K562 (cell line): ENCODE data around the gene TBC1D2. TPM values are rescaled to one million over a fixed set of nuclear protein-coding genes. Genes with fewer than 3 reads are reported as not detected.
"Not testable (repeated sequence)": the region's sequence is repeated elsewhere in the genome, so short reads cannot be mapped to it uniquely, and the experiment has no call there.

Experiments
- ATAC-seq: fragments of 200-7000 bp; cut with Tn5 transposase; 3 replicates; pipeline ENCODE4 v1.9.1; 2020; ENCODE audit warnings: moderate library complexity
- BruUV-seq: library from RNA; stranded (reverse); fragments of 400-500 nt; replicated peaks from 2 replicates; lab custom pipeline; 2021; lab: Mats Ljungman, UMichigan
- CTCF ChIA-PET: fragments of 300-600 bp; formaldehyde crosslinking; extraction: SDS; loops from one replicate; lab custom pipeline; 2021; ENCODE audit warnings: low intra/inter-chr PET ratio; lab: Yijun Ruan, JAX
- POLR2A ChIA-PET: fragments of 300-600, 350-650 bp; sonication (Branson Sonifier 250); formaldehyde crosslinking; extraction: SDS; loops from one replicate; lab custom pipeline; 2021; ENCODE audit warnings: antibody characterized with exemption, inconsistent platforms; lab: Yijun Ruan, JAX
- DNase-seq, 4 experiments: peaks; one replicate each; pipeline versions ENCODE4 v3.0.0 to v3.0.0-alpha.2; 2011 to 2018; ENCODE audit warnings: low spot score in 3 of 4, mixed read lengths in 3 of 4; ENCODE audit errors: extremely low read depth in 1 of 4
- FAIRE-seq: peaks from 2 replicates; lab custom pipeline; 2011; peaks lifted over from hg19 to GRCh38; lab: Jason Lieb, UNC
- H2AFZ ChIP-seq: 2 replicates; pipeline ENCODE4 v1.6.0; 2011; ENCODE audit warnings: low read depth, low read length, control low read depth, inconsistent platforms
- H3K27ac ChIP-seq: fragments of 200-600 bp; 3 replicates; pipeline ENCODE4 v1.8.0; 2011; ENCODE audit warnings: low read depth, mild to moderate bottlenecking, control low read depth, inconsistent platforms, low read length, moderate library complexity, mixed read lengths; ENCODE audit errors: extremely low read depth
- H3K27me3 ChIP-seq, 2 experiments: fragments of 300-600 bp in 1 of 2; 2 replicates in 1 of 2; 3 replicates in 1 of 2; pipeline versions ENCODE4 v1.6.0 to v1.8.0; 2011; ENCODE audit warnings: inconsistent platforms in 2 of 2, low read length in 2 of 2, mild to moderate bottlenecking in 1 of 2, mixed read lengths in 1 of 2, moderate library complexity in 1 of 2; ENCODE audit not compliant: control insufficient read depth in 2 of 2, insufficient read depth in 2 of 2
- H3K36me3 ChIP-seq: fragments of 300-600 bp; 3 replicates; pipeline ENCODE4 v1.8.0; 2011; ENCODE audit warnings: mild to moderate bottlenecking, low read length, inconsistent platforms; ENCODE audit not compliant: control insufficient read depth, insufficient read depth
- H3K4me1 ChIP-seq, 2 experiments: fragments of 200-600 bp in 1 of 2; replicated peaks in 1 of 2; 2 replicates in 1 of 2; 3 replicates in 1 of 2; pipeline versions ENCODE4 v1.5.1 to v1.8.0; 2011; ENCODE audit warnings: inconsistent platforms in 2 of 2, low read length in 2 of 2, mild to moderate bottlenecking in 1 of 2, mixed read lengths in 1 of 2, moderate library complexity in 1 of 2; ENCODE audit not compliant: control insufficient read depth in 2 of 2, insufficient read depth in 2 of 2
- H3K4me2 ChIP-seq: 2 replicates; pipeline ENCODE4 v1.6.1; 2011; ENCODE audit warnings: low read length, control low read depth, inconsistent platforms, mixed read lengths; ENCODE audit not compliant: insufficient read depth
- H3K4me3 ChIP-seq: fragments of 200-600 bp; sonication (generic), shearing (Covaris generic); 2 replicates; pipeline ENCODE4 v1.5.1; 2016; ENCODE audit warnings: control low read depth, inconsistent platforms
- H3K79me2 ChIP-seq: fragments of 200-600 bp; 3 replicates; pipeline ENCODE4 v1.8.0; 2011; ENCODE audit warnings: low read length, inconsistent platforms; ENCODE audit not compliant: control insufficient read depth, insufficient read depth
- H3K9ac ChIP-seq, 2 experiments: 2 replicates each; pipeline versions ENCODE4 v1.6.0 to v1.6.1; 2011; ENCODE audit warnings: low read depth in 2 of 2, low read length in 2 of 2, control low read depth in 1 of 2, inconsistent platforms in 1 of 2, mild to moderate bottlenecking in 1 of 2, mixed read lengths in 1 of 2; ENCODE audit not compliant: insufficient read depth in 1 of 2
- H3K9me1 ChIP-seq: one replicate; pipeline ENCODE4 v1.6.0; 2011; ENCODE audit warnings: inconsistent platforms, mild to moderate bottlenecking, low read length, moderate library complexity; ENCODE audit not compliant: control insufficient read depth, insufficient read depth
- H3K9me3 ChIP-seq: replicated peaks from 2 replicates; pipeline ENCODE4 v1.5.1; 2011; ENCODE audit warnings: low read depth, low read length, inconsistent platforms; ENCODE audit not compliant: control insufficient read depth, insufficient read depth
- H4K20me1 ChIP-seq: replicated peaks from 2 replicates; pipeline ENCODE4 v1.6.1; 2011; ENCODE audit warnings: low read length, inconsistent platforms, mixed read lengths; ENCODE audit not compliant: control insufficient read depth, insufficient read depth
- CBFA2T3 ChIP-seq: fragments of 450-650 bp; IDR thresholded peaks from 2 replicates; pipeline ENCODE4 v1.6.1; 2017
- DMBX1 ChIP-seq: fragments of 250-450 bp; sonication (Bioruptor Pico); IDR thresholded peaks from 2 replicates; pipeline ENCODE4 v1.8.0; 2022; ENCODE audit warnings: inconsistent platforms, mild to moderate bottlenecking, moderate library complexity, borderline replicate concordance
- DPF2 ChIP-seq: fragments of 450-650 bp; IDR thresholded peaks from 2 replicates; pipeline ENCODE4 v1.6.1; 2016
- EP300 ChIP-seq: IDR thresholded peaks from 2 replicates; pipeline ENCODE4 v1.6.1; 2012; ENCODE audit warnings: low read length, improper control_type of control experiment
- KLF16 ChIP-seq: IDR thresholded peaks from 2 replicates; pipeline ENCODE4 v1.6.1; 2016; ENCODE audit warnings: antibody characterized with exemption
- PML ChIP-seq: IDR thresholded peaks from 2 replicates; pipeline ENCODE4 v1.6.1; 2012; ENCODE audit warnings: low read length, inconsistent platforms
- RNF2 ChIP-seq: sonication (generic); IDR thresholded peaks from 2 replicates; pipeline ENCODE4 v1.6.1; 2016
- SMAD4 ChIP-seq: fragments of 250-450 bp; sonication (Bioruptor Pico); conservative IDR thresholded peaks from 2 replicates; pipeline ENCODE4 v1.8.0; 2021; ENCODE audit warnings: inconsistent platforms, mild to moderate bottlenecking, moderate library complexity
- SOX6 ChIP-seq: fragments of 450-650 bp; IDR thresholded peaks from 2 replicates; pipeline ENCODE4 v1.6.1; 2014; ENCODE audit warnings: mild to moderate bottlenecking
- SP1 ChIP-seq: sonication (generic); formaldehyde crosslinking; IDR thresholded peaks from 2 replicates; pipeline ENCODE4 v1.8.1; 2022; ENCODE audit warnings: mild to moderate bottlenecking, missing genetic modification reagents
- TEAD4 ChIP-seq, 2 experiments: sonication (generic) in 1 of 2; formaldehyde crosslinking in 1 of 2; IDR thresholded peaks; 2 replicates each; pipeline versions ENCODE4 v1.6.1 to v1.8.0; 2012 to 2022; ENCODE audit warnings: borderline replicate concordance in 1 of 2, inconsistent platforms in 1 of 2, low read length in 1 of 2, mild to moderate bottlenecking in 1 of 2, missing genetic modification reagents in 1 of 2
- TOE1 ChIP-seq, 2 experiments: fragments of 450-650 bp in 1 of 2; sonication (generic) in 1 of 2; formaldehyde crosslinking in 1 of 2; IDR thresholded peaks; 2 replicates each; pipeline versions ENCODE4 v1.7.1 to v1.8.0; 2016 to 2022; ENCODE audit warnings: borderline replicate concordance in 2 of 2, mild to moderate bottlenecking in 2 of 2, antibody characterized with exemption in 1 of 2, inconsistent platforms in 1 of 2, low read depth in 1 of 2, missing genetic modification reagents in 1 of 2, moderate library complexity in 1 of 2
- TRIM24 ChIP-seq, 2 experiments: fragments of 450-650 bp; IDR thresholded peaks; 2 replicates each; pipeline ENCODE4 v1.6.1; 2016
- TRIM28 ChIP-seq: fragments of 450-650 bp; IDR thresholded peaks from 2 replicates; pipeline ENCODE4 v1.6.1; 2017
- WGBS: fragments of 100-300 bp; shearing (Covaris generic); methylation state at CpG from one replicate; pipeline ENCODE4 v1.1.6; 2016; ENCODE audit warnings: low coverage, mixed read lengths; ENCODE audit not compliant: insufficient coverage; ENCODE audit errors: missing lambda C conversion rate; 5-methylcytosine and 5-hydroxymethylcytosine counted together
- in situ Hi-C: fragments of 300-500 bp; cut with MboI; formaldehyde crosslinking; loops from 4 replicates; pipeline ENCODE4 v1.15.0; 2018; ENCODE audit warnings: inconsistent platforms, mixed read lengths
- intact Hi-C: fragments of 100-400 bp; cut with micrococcal nuclease; formaldehyde crosslinking; loops from 2 replicates; pipeline ENCODE4 v1.14.2; 2022
- polyA plus RNA-seq, 8 experiments: library from polyadenylated mRNA; depleted of rRNA in 4 of 8; stranded (reverse) in 5 of 8; unstranded in 3 of 8; fragments of >200 nt; fragmentation: Nextera tagmentation in 2 of 8; fragmentation: Illumina TruSeq in 1 of 8; extraction: Ambion mirVana in 2 of 8; extraction: Trizol in 1 of 8; gene quantifications; 2 replicates each; pipeline versions ENCODE4 v1.2.1 to v1.2.3, GENCODE V29; 2011 to 2014; ENCODE audit warnings: inconsistent platforms in 1 of 8, missing spikeins in 1 of 8
- total RNA-seq, 7 experiments: library from RNA; depleted of rRNA in 6 of 7; stranded (reverse); fragments of >200 nt in 6 of 7; fragmentation: Illumina TruSeq in 2 of 7; extraction: Trizol in 2 of 7; gene quantifications; 2 replicates each; pipeline versions ENCODE4 v1.2.1 to v1.2.3, GENCODE V29; 2011 to 2021; ENCODE audit warnings: low replicate concordance in 1 of 7
- TF ChIP-seq, protein P1 (sequence below), 2 experiments: fragments of 150-350 bp in 1 of 2; IDR thresholded peaks; 2 replicates each; pipeline ENCODE4 v1.6.1; 2012 to 2016; ENCODE audit warnings: low read depth in 2 of 2, low read length in 2 of 2, mild to moderate bottlenecking in 1 of 2, moderate library complexity in 1 of 2
- TF ChIP-seq, protein P2 (sequence below): fragments of 200-800 bp; sonication (Bioruptor generic); IDR thresholded peaks from 2 replicates; pipeline ENCODE4 v1.6.1; 2017; ENCODE audit warnings: missing genetic modification characterization, missing compliant biosample characterization

Gene TBC1D2
- total and polyA plus RNA-seq, 9 of the 15 experiments (the other 6 are each of a cell fraction or from before 2014, with no cell fraction given): 0.10 to 7.0 (median 2.5) TPM

DNA sequence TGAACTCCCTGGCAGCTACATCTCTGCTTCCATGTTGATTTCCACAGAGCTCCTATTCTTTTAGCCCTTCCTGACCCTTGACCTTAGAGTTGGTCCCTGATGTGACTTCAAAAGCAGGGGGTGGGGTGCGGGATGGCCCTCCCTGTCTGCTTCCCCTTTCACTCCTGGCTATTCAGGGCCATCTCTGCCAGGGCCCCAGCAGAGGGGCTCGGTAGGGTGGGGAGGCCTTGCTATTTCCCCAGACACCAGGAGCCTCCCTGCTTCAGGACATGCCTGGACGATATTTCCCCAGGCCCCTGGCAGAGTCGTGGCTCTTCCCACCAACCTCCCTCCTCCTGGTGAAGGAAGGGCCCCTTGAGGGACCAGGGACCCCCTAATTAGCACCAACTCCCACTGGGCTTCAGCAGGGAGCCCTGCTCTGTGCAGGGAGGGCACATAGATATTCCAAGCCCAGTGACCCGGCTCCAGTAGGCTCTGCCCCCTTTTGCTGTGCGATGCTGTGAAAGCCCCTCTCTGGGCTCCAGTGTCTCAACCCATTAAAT, 80.3 kb downstream of the TBC1D2 start (continued):
- 0 out of 2 replicates have a peak, but pooled peaks have one; percentile 27 for TF ChIP-seq SMAD4 (CRISPR knock-in tag)
- 0 out of 2 replicates have a peak, but pooled peaks have one; percentile 13 for TF ChIP-seq DMBX1 (CRISPR knock-in tag)
- TF ChIP-seq, all 486 proteins: peak for 8

DNA sequence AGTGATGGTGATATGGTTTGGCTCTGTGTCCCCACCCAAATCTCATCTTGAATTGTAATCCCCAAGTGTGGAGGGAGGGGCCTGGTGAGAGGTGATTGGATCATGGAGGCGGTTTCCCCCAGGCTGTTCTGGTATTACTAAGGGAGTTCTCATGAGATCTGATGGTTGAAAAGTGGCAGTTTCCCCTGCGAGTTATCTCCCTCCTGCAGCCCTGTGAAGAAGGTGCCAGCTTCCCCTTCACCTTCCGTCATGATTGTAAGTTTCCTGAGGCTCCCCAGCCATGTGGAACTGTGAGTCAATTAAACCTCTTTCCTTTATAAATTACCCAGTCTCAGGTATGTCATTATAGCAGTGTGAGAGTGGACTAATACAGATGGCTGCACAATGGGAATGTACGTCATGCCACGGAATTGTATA, 80.9 kb downstream of the TBC1D2 start:
- H3K4me3 ChIP-seq; intact Hi-C loops; in situ Hi-C loops; H2AFZ ChIP-seq; H3K9me1 ChIP-seq; H4K20me1 ChIP-seq; H3K4me2 ChIP-seq; H3K27me3 ChIP-seq; H3K36me3 ChIP-seq; BruUV-seq; H3K9me3 ChIP-seq; TF ChIP-seq TEAD4 (CRISPR knock-in tag; IDR thresholded peaks at IDR 0.05; ENCODE audit: borderline replicate concordance); TOE1 (CRISPR knock-in tag; IDR thresholded peaks at IDR 0.05; ENCODE audit: borderline replicate concordance, low read depth): not testable (repeated sequence)
- DNase-seq: peak in 1 of 4 experiments; percentile 85
- FAIRE-seq: peak; percentile 84
- 0 out of 4 replicates have a peak overlapping the region, but pooled peaks of 1 of the 2 experiments have one; percentile 28 for H3K9ac ChIP-seq
- ChIA-PET CTCF (interaction anchor here (0.6 kb wide), 1 partner anchor 28 kb away, joined by 3 read pairs; no protein-coding TSS in a partner anchor), POLR2A (interaction anchor here (0.7 to 0.9 kb wide), 3 partner anchors 67 to 101 kb away, joined by 3 read pairs; partner anchors contain the start of gene TBC1D2)
- peak; percentile 83 for ATAC-seq
- H3K4me1 ChIP-seq: peaks cover 40 to 44% of the 10 kb centered on the region in 2 experiments
- H3K27ac ChIP-seq: peak overlapping the region; percentile 71
- peaks cover 67% of the 10 kb centered on the region for H3K79me2 ChIP-seq
- 24% methylated on average over 5 of the region's 5 CpGs for WGBS
- TF ChIP-seq SOX6: peak; percentile 61
- peak; percentile 68 to 81 for TF ChIP-seq TRIM24 (IDR thresholded peaks at IDR 0.05)
- peak; percentile 73; the same call in 1 of the 2 replicates for TF ChIP-seq TRIM28
- TF ChIP-seq TEAD4 (IDR thresholded peaks at IDR 0.05; ENCODE audit: low read length): peak; percentile 65
- peak; percentile 86 for TF ChIP-seq DPF2
- TF ChIP-seq EP300: peak; percentile 89
- TF ChIP-seq, protein P1, sequence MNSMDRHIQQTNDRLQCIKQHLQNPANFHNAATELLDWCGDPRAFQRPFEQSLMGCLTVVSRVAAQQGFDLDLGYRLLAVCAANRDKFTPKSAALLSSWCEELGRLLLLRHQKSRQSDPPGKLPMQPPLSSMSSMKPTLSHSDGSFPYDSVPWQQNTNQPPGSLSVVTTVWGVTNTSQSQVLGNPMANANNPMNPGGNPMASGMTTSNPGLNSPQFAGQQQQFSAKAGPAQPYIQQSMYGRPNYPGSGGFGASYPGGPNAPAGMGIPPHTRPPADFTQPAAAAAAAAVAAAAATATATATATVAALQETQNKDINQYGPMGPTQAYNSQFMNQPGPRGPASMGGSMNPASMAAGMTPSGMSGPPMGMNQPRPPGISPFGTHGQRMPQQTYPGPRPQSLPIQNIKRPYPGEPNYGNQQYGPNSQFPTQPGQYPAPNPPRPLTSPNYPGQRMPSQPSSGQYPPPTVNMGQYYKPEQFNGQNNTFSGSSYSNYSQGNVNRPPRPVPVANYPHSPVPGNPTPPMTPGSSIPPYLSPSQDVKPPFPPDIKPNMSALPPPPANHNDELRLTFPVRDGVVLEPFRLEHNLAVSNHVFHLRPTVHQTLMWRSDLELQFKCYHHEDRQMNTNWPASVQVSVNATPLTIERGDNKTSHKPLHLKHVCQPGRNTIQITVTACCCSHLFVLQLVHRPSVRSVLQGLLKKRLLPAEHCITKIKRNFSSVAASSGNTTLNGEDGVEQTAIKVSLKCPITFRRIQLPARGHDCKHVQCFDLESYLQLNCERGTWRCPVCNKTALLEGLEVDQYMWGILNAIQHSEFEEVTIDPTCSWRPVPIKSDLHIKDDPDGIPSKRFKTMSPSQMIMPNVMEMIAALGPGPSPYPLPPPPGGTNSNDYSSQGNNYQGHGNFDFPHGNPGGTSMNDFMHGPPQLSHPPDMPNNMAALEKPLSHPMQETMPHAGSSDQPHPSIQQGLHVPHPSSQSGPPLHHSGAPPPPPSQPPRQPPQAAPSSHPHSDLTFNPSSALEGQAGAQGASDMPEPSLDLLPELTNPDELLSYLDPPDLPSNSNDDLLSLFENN (IDR thresholded peaks at IDR 0.05; ENCODE audit: low read depth in 2 of 2, low read length in 2 of 2): peak in 1 of 2 experiments; percentile 47; a peak in 1 of 4 replicates
- TF ChIP-seq CBFA2T3: peak; percentile 90
- TF ChIP-seq SP1 (CRISPR knock-in tag): peak; percentile 37; the same call in 1 of the 2 replicates
- peak; percentile 53 for TF ChIP-seq PML
- TF ChIP-seq, protein P2, sequence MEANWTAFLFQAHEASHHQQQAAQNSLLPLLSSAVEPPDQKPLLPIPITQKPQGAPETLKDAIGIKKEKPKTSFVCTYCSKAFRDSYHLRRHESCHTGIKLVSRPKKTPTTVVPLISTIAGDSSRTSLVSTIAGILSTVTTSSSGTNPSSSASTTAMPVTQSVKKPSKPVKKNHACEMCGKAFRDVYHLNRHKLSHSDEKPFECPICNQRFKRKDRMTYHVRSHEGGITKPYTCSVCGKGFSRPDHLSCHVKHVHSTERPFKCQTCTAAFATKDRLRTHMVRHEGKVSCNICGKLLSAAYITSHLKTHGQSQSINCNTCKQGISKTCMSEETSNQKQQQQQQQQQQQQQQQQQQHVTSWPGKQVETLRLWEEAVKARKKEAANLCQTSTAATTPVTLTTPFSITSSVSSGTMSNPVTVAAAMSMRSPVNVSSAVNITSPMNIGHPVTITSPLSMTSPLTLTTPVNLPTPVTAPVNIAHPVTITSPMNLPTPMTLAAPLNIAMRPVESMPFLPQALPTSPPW: peak; percentile 48
- TF ChIP-seq TOE1 (IDR thresholded peaks at IDR 0.05; ENCODE audit: borderline replicate concordance): peak; percentile 16; the same call in 1 of the 2 replicates
- TF ChIP-seq KLF16: peak; percentile 73; the same call in 1 of the 2 replicates
- peak; percentile 73; the same call in 1 of the 2 replicates for TF ChIP-seq RNF2
